Endothelial cell of umbilical vein (primary cell): ENCODE measurements around the gene SCLT1. TPM values are rescaled to one million over a fixed set of nuclear protein-coding genes. Genes with fewer than 3 reads are reported as not detected.

Source experiments
- BruUV-seq: library from RNA; stranded (reverse); fragments of 400-500 nt; replicated peaks from 2 replicates; lab custom pipeline; 2021; lab: Mats Ljungman, UMichigan
- CTCF ChIA-PET: fragments of 300-600, 350-600 bp; sonication (Branson Sonifier 250); formaldehyde crosslinking; loops from one replicate; lab custom pipeline; 2021; ENCODE audit warnings: antibody characterized with exemption, inconsistent platforms; lab: Charles Lee
- POLR2A ChIA-PET: fragments of 300-600, 350-600 bp; sonication (Branson Sonifier 250); formaldehyde crosslinking; loops from one replicate; lab custom pipeline; 2021; ENCODE audit warnings: antibody characterized with exemption, inconsistent platforms; lab: Charles Lee
- DNase-seq: peaks from one replicate; pipeline ENCODE4 v3.0.0-alpha.2; 2011; ENCODE audit warnings: low read depth, low spot score
- FAIRE-seq: peaks from 2 replicates; lab custom pipeline; 2011; peaks lifted over from hg19 to GRCh38; lab: Jason Lieb, UNC
- H2AFZ ChIP-seq: 2 replicates; pipeline ENCODE4 v1.6.0; 2012; ENCODE audit warnings: low read depth, low read length, control low read depth, inconsistent platforms
- H3K27ac ChIP-seq: 2 replicates; pipeline ENCODE4 v1.5.1; 2011; ENCODE audit warnings: low read depth, mild to moderate bottlenecking, control low read depth, low read length, moderate library complexity; ENCODE audit not compliant: insufficient read depth
- H3K27me3 ChIP-seq, 2 experiments: 2 replicates each; pipeline versions ENCODE4 v1.6.0 to v1.6.1; 2011; ENCODE audit warnings: low read length in 2 of 2, mixed read lengths in 1 of 2; ENCODE audit not compliant: control insufficient read depth in 2 of 2, insufficient read depth in 2 of 2
- H3K36me3 ChIP-seq, 2 experiments: 2 replicates in 1 of 2; 3 replicates in 1 of 2; pipeline ENCODE4 v1.5.1; 2011; ENCODE audit warnings: low read length in 2 of 2, mild to moderate bottlenecking in 1 of 2, moderate library complexity in 1 of 2; ENCODE audit not compliant: control insufficient read depth in 2 of 2, insufficient read depth in 2 of 2; ENCODE audit errors: extremely low read depth in 1 of 2
- H3K4me1 ChIP-seq: 3 replicates; pipeline ENCODE4 v1.5.1; 2011; ENCODE audit warnings: mild to moderate bottlenecking, low read length; ENCODE audit not compliant: control insufficient read depth, insufficient read depth; ENCODE audit errors: extremely low read depth
- H3K4me2 ChIP-seq: 2 replicates; pipeline ENCODE4 v1.6.1; 2011; ENCODE audit warnings: low read length, control low read depth, mixed read lengths; ENCODE audit not compliant: insufficient read depth
- H3K4me3 ChIP-seq, 3 experiments: fragments of 200-600 bp in 1 of 3; sonication (generic), shearing (Covaris generic) in 1 of 3; replicated peaks in 1 of 3; 2 replicates each; pipeline ENCODE4 v1.5.1; 2011 to 2016; ENCODE audit warnings: control low read depth in 3 of 3, low read length in 3 of 3, mild to moderate bottlenecking in 2 of 3, inconsistent platforms in 1 of 3, low read depth in 1 of 3, moderate library complexity in 1 of 3; ENCODE audit not compliant: insufficient read depth in 1 of 3
- H3K79me2 ChIP-seq: 2 replicates; pipeline ENCODE4 v1.6.0; 2012; ENCODE audit warnings: low read length, inconsistent platforms; ENCODE audit not compliant: control insufficient read depth, insufficient read depth
- H3K9ac ChIP-seq: replicated peaks from 2 replicates; pipeline ENCODE3; 2011; ENCODE audit warnings: low read length, control low read depth; ENCODE audit not compliant: insufficient read depth; ENCODE audit errors: extremely low read depth
- H3K9me1 ChIP-seq: replicated peaks from 3 replicates; pipeline ENCODE4 v1.6.0; 2011; ENCODE audit warnings: mild to moderate bottlenecking, low read length; ENCODE audit not compliant: control insufficient read depth, insufficient read depth; ENCODE audit errors: extremely low read depth
- H3K9me3 ChIP-seq: replicated peaks from 2 replicates; pipeline ENCODE4 v1.5.1; 2012; ENCODE audit warnings: low read length, inconsistent platforms; ENCODE audit not compliant: control insufficient read depth, insufficient read depth
- H4K20me1 ChIP-seq: replicated peaks from 2 replicates; pipeline ENCODE3; 2011; ENCODE audit warnings: mild to moderate bottlenecking, low read length; ENCODE audit not compliant: control insufficient read depth, insufficient read depth; ENCODE audit errors: extremely low read depth
- EZH2 ChIP-seq: IDR thresholded peaks from 2 replicates; pipeline ENCODE4 v1.6.1; 2012; ENCODE audit warnings: borderline replicate concordance, low read depth, mild to moderate bottlenecking, moderate library complexity, low read length, inconsistent platforms; ENCODE audit not compliant: severe bottlenecking
- FOS ChIP-seq: IDR thresholded peaks from 2 replicates; pipeline ENCODE4 v1.6.1; 2011; ENCODE audit warnings: mild to moderate bottlenecking, low read length, moderate library complexity, borderline replicate concordance; ENCODE audit not compliant: insufficient read depth
- GATA2 ChIP-seq: IDR thresholded peaks from 2 replicates; pipeline ENCODE4 v1.7.0; 2011; ENCODE audit warnings: low read depth, mild to moderate bottlenecking, moderate library complexity, mixed read lengths, low read length; ENCODE audit not compliant: insufficient read length, insufficient read depth
- JUN ChIP-seq: IDR thresholded peaks from 2 replicates; pipeline ENCODE4 v1.6.1; 2011; ENCODE audit warnings: borderline replicate concordance, low read depth; ENCODE audit not compliant: insufficient read length, insufficient read depth
- MAX ChIP-seq: IDR thresholded peaks from 2 replicates; pipeline ENCODE4 v1.6.1; 2011; ENCODE audit not compliant: insufficient read depth, insufficient read length
- MYC ChIP-seq: IDR thresholded peaks from one replicate; pipeline ENCODE4 v1.6.1; 2011; ENCODE audit warnings: mild to moderate bottlenecking, low read depth, low read length
- POLR2A ChIP-seq: IDR thresholded peaks from 2 replicates; pipeline ENCODE4 v1.6.1; 2012; ENCODE audit warnings: low read depth, mild to moderate bottlenecking, control low read depth, low read length
- POLR2AphosphoS5 ChIP-seq: IDR thresholded peaks from 2 replicates; pipeline ENCODE4 v1.6.1; 2012; ENCODE audit warnings: low read depth, mild to moderate bottlenecking, control low read depth, low read length, moderate library complexity; ENCODE audit not compliant: insufficient read depth
- dilution Hi-C: fragments of 300-500 bp; cut with MboI; formaldehyde crosslinking; loops from one replicate; pipeline ENCODE4 v1.15.0; 2019; ENCODE audit warnings: low sequenced_read_pairs; ENCODE audit not compliant: extremely low pct_ligation_motif_present
- intact Hi-C: fragments of 100-400 bp; cut with micrococcal nuclease; formaldehyde crosslinking; loops from one replicate; pipeline ENCODE4 v1.10.0; 2022
- polyA plus RNA-seq, 4 experiments: library from polyadenylated mRNA; depleted of rRNA in 3 of 4; stranded (reverse) in 3 of 4; unstranded in 1 of 4; fragments of >200 nt; gene quantifications; 2 replicates each; pipeline versions ENCODE4 v1.2.1 to v1.2.3, GENCODE V29; 2011 to 2012; ENCODE audit warnings: missing spikeins in 1 of 4
- total RNA-seq: library from RNA; stranded (reverse); gene quantifications from 2 replicates; pipeline ENCODE4 v1.2.3, GENCODE V29; 2021
- TF ChIP-seq, protein P1 (sequence below), 2 donors: IDR thresholded peaks; 1 replicate in 1 of 2; 2 replicates in 1 of 2; pipeline ENCODE4 v1.5.1; 2011; ENCODE audit warnings: low read length in 2 of 2, mild to moderate bottlenecking in 2 of 2, moderate library complexity in 2 of 2, control low read depth in 1 of 2, inconsistent platforms in 1 of 2, low read depth in 1 of 2; ENCODE audit not compliant: insufficient read depth in 1 of 2; ENCODE audit errors: extremely low read depth in 1 of 2

The SCLT1 gene
- total and polyA plus RNA-seq, 2 donors (not counting 3 experiments of a cell fraction or from before 2014, with no cell fraction given): 3.2 to 14.0 TPM

DNA sequence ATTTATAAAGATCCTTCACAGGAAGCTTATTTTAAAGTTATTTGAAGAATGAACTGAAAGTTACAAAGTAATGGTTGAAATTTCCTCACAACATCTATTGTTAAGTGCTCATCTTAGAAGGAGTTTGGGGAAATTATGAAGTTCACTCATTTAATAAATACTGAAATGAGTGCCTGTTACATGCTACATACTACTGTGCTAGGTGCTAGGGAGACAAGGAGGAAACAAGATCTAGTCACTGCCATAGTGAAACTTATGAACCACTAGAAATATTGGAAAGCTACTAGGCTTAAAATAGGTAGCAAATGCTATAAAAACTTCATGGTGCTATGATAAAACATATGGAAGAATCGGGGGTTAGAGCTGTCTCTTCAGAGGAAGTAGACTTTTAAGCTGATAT is 186.8 kb downstream of the SCLT1 start:
- Histone ChIP-seq H3K9me3 (no peaks in the 10 kb centered on the region), H3K4me1 (no peaks in the 10 kb centered on the region), H3K36me3 (no peaks in the 10 kb centered on the region), H3K27me3 (no peaks in the 10 kb centered on the region), H2AFZ (no peak overlapping the region), H3K9me1 (no peaks in the 10 kb centered on the region), H4K20me1 (no peaks in the 10 kb centered on the region), H3K4me2 (no peak overlapping the region), H3K79me2 (no peaks in the 10 kb centered on the region), H3K27ac (no peak overlapping the region), H3K9ac (no peak overlapping the region), H3K4me3 (no peak overlapping the region)
- ChIA-PET CTCF (interaction anchor here (1.2 kb wide), 2 partner anchors 14 to 170 kb away, joined by 3 read pairs; no protein-coding TSS in a partner anchor), POLR2A (no interaction called here)
- TF ChIP-seq FOS (no peak), EZH2 (no peak), JUN (no peak), MYC (no peak), GATA2 (no peak), MAX (no peak), POLR2AphosphoS5 (no peak), POLR2A (no peak)
- TF ChIP-seq, protein P1, sequence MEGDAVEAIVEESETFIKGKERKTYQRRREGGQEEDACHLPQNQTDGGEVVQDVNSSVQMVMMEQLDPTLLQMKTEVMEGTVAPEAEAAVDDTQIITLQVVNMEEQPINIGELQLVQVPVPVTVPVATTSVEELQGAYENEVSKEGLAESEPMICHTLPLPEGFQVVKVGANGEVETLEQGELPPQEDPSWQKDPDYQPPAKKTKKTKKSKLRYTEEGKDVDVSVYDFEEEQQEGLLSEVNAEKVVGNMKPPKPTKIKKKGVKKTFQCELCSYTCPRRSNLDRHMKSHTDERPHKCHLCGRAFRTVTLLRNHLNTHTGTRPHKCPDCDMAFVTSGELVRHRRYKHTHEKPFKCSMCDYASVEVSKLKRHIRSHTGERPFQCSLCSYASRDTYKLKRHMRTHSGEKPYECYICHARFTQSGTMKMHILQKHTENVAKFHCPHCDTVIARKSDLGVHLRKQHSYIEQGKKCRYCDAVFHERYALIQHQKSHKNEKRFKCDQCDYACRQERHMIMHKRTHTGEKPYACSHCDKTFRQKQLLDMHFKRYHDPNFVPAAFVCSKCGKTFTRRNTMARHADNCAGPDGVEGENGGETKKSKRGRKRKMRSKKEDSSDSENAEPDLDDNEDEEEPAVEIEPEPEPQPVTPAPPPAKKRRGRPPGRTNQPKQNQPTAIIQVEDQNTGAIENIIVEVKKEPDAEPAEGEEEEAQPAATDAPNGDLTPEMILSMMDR (IDR thresholded peaks at IDR 0.05; ENCODE audit: extremely low read depth in 1 of 2, insufficient read depth in 1 of 2, low read depth in 1 of 2, low read length in 2 of 2): no peak
- DNase-seq (no peak), FAIRE-seq (no peak)
- dilution Hi-C loops (no loop called here), intact Hi-C loops (no loop called here)
- BruUV-seq: no TSS peak
